Measurements from ENCODE around the gene TRPC6.
A peak's percentile ranks its signal among the peaks of the same experiment; 100 is the strongest.

TRPC6 gene

GRCh38 chr11:101583251-101584128 is at the start of gene TRPC6:
Gene TRPC6, minus strand, starts transcription at chr11:101584007. Its CDS starts 504 bp downstream, at chr11:101583503.
- peak within 1 kb of the TSS; percentile 55 to 57 for H3K4me3 ChIP-seq (ENCODE audit: low read depth in 1 of 2, low read length in 2 of 2)
- peaks cover 0 to 26% of the 10 kb centered on the region in 2 donors for H3K27me3 ChIP-seq (ENCODE audit: control insufficient read depth in 1 of 2, insufficient read depth in 2 of 2, low read length in 2 of 2)
- peak within 1 kb of the TSS; percentile 32 for H3K27ac ChIP-seq (ENCODE audit: low read depth, low read length)
- H3K9ac ChIP-seq (ENCODE audit: low read depth in 1 of 2, low read length in 2 of 2), result peak within 1 kb of the TSS in 1 of 2 donors; percentile 33
- no peaks in the 10 kb centered on the region for H3K4me1 ChIP-seq (ENCODE audit: control insufficient read depth in 1 of 2, insufficient read depth in 2 of 2, low read length in 2 of 2)
- H3K36me3 ChIP-seq (ENCODE audit: control insufficient read depth in 1 of 2, insufficient read depth in 2 of 2, low read length in 2 of 2), result no peaks in the 10 kb centered on the region
- peaks cover 0 to 8% of the 10 kb centered on the region in 2 donors for H3K9me3 ChIP-seq (ENCODE audit: control insufficient read depth in 1 of 2, low read length in 2 of 2)

GRCh38 chr11:101620026-101620425 is 36.2 kb upstream of the TRPC6 start:
- H3K4me1 ChIP-seq (ENCODE audit: control insufficient read depth in 1 of 2, insufficient read depth in 2 of 2, low read length in 2 of 2), result no peaks in the 10 kb centered on the region
- no peaks in the 10 kb centered on the region for H3K27me3 ChIP-seq (ENCODE audit: control insufficient read depth in 1 of 2, insufficient read depth in 2 of 2, low read length in 2 of 2)
- H3K9ac ChIP-seq (ENCODE audit: low read depth in 1 of 2, low read length in 2 of 2), result no peak overlapping the region
- H3K36me3 ChIP-seq (ENCODE audit: control insufficient read depth in 1 of 2, insufficient read depth in 2 of 2, low read length in 2 of 2), result no peaks in the 10 kb centered on the region
- H3K4me3 ChIP-seq (ENCODE audit: low read depth in 1 of 2, low read length in 2 of 2), result no peak overlapping the region
- no peaks in the 10 kb centered on the region for H3K9me3 ChIP-seq (ENCODE audit: control insufficient read depth in 1 of 2, low read length in 2 of 2)
- no peak overlapping the region for H3K27ac ChIP-seq (ENCODE audit: low read depth, low read length)

GRCh38 chr11:101618709-101619108 is 34.9 kb upstream of the TRPC6 start:
- no peak overlapping the region for H3K27ac ChIP-seq (ENCODE audit: low read depth, low read length)
- no peaks in the 10 kb centered on the region for H3K36me3 ChIP-seq (ENCODE audit: control insufficient read depth in 1 of 2, insufficient read depth in 2 of 2, low read length in 2 of 2)

GRCh38 chr11:101617735-101618332 is 34.0 kb upstream of the TRPC6 start:
- Histone ChIP-seq H3K27me3 (ENCODE audit: control insufficient read depth in 1 of 2, insufficient read depth in 2 of 2, low read length in 2 of 2) (no peaks in the 10 kb centered on the region), H3K9ac (ENCODE audit: low read depth in 1 of 2, low read length in 2 of 2) (no peak overlapping the region), H3K36me3 (ENCODE audit: control insufficient read depth in 1 of 2, insufficient read depth in 2 of 2, low read length in 2 of 2) (no peaks in the 10 kb centered on the region), H3K9me3 (ENCODE audit: control insufficient read depth in 1 of 2, low read length in 2 of 2) (no peaks in the 10 kb centered on the region), H3K4me3 (ENCODE audit: low read depth in 1 of 2, low read length in 2 of 2) (no peak overlapping the region), H3K27ac (ENCODE audit: low read depth, low read length) (no peak overlapping the region), H3K4me1 (ENCODE audit: control insufficient read depth in 1 of 2, insufficient read depth in 2 of 2, low read length in 2 of 2) (no peaks in the 10 kb centered on the region)

More at GRCh38 chr11:101618709-101619108, 34.9 kb upstream of the TRPC6 start:
- Histone ChIP-seq H3K9ac (ENCODE audit: low read depth in 1 of 2, low read length in 2 of 2) (no peak overlapping the region), H3K4me3 (ENCODE audit: low read depth in 1 of 2, low read length in 2 of 2) (no peak overlapping the region), H3K4me1 (ENCODE audit: control insufficient read depth in 1 of 2, insufficient read depth in 2 of 2, low read length in 2 of 2) (no peaks in the 10 kb centered on the region), H3K27me3 (ENCODE audit: control insufficient read depth in 1 of 2, insufficient read depth in 2 of 2, low read length in 2 of 2) (no peaks in the 10 kb centered on the region), H3K9me3 (ENCODE audit: control insufficient read depth in 1 of 2, low read length in 2 of 2) (no peaks in the 10 kb centered on the region)

GRCh38 chr11:101612481-101612880 is 28.7 kb upstream of the TRPC6 start:
- H3K4me3 ChIP-seq (ENCODE audit: low read depth in 1 of 2, low read length in 2 of 2), result no peak overlapping the region
- H3K36me3 ChIP-seq (ENCODE audit: control insufficient read depth in 1 of 2, insufficient read depth in 2 of 2, low read length in 2 of 2), result no peaks in the 10 kb centered on the region
- no peaks in the 10 kb centered on the region for H3K4me1 ChIP-seq (ENCODE audit: control insufficient read depth in 1 of 2, insufficient read depth in 2 of 2, low read length in 2 of 2)
- H3K9ac ChIP-seq (ENCODE audit: low read depth in 1 of 2, low read length in 2 of 2), result no peak overlapping the region
- H3K27me3 ChIP-seq (ENCODE audit: control insufficient read depth in 1 of 2, insufficient read depth in 2 of 2, low read length in 2 of 2), result no peaks in the 10 kb centered on the region
- H3K9me3 ChIP-seq (ENCODE audit: control insufficient read depth in 1 of 2, low read length in 2 of 2), result no peaks in the 10 kb centered on the region
- H3K27ac ChIP-seq (ENCODE audit: low read depth, low read length), result no peak overlapping the region

GRCh38 chr11:101600924-101601323 is 17.1 kb upstream of the TRPC6 start:
- no peaks in the 10 kb centered on the region for H3K9me3 ChIP-seq (ENCODE audit: control insufficient read depth in 1 of 2, low read length in 2 of 2)
- no peaks in the 10 kb centered on the region for H3K36me3 ChIP-seq (ENCODE audit: control insufficient read depth in 1 of 2, insufficient read depth in 2 of 2, low read length in 2 of 2)
- no peak overlapping the region for H3K27ac ChIP-seq (ENCODE audit: low read depth, low read length)
- H3K4me1 ChIP-seq (ENCODE audit: control insufficient read depth in 1 of 2, insufficient read depth in 2 of 2, low read length in 2 of 2), result no peaks in the 10 kb centered on the region
- no peak overlapping the region for H3K4me3 ChIP-seq (ENCODE audit: low read depth in 1 of 2, low read length in 2 of 2)
- no peaks in the 10 kb centered on the region for H3K27me3 ChIP-seq (ENCODE audit: control insufficient read depth in 1 of 2, insufficient read depth in 2 of 2, low read length in 2 of 2)
- no peak overlapping the region for H3K9ac ChIP-seq (ENCODE audit: low read depth in 1 of 2, low read length in 2 of 2)

- H3K4me1 ChIP-seq (ENCODE audit: control insufficient read depth in 1 of 2, insufficient read depth in 2 of 2, low read length in 2 of 2), result no peaks in the 10 kb centered on the region
- no peak overlapping the region for H3K27ac ChIP-seq (ENCODE audit: low read depth, low read length)
- no peaks in the 10 kb centered on the region for H3K36me3 ChIP-seq (ENCODE audit: control insufficient read depth in 1 of 2, insufficient read depth in 2 of 2, low read length in 2 of 2)
- H3K9ac ChIP-seq (ENCODE audit: low read depth in 1 of 2, low read length in 2 of 2), result no peak overlapping the region
- H3K4me3 ChIP-seq (ENCODE audit: low read depth in 1 of 2, low read length in 2 of 2), result no peak overlapping the region
- no peaks in the 10 kb centered on the region for H3K9me3 ChIP-seq (ENCODE audit: control insufficient read depth in 1 of 2, low read length in 2 of 2)
- H3K27me3 ChIP-seq (ENCODE audit: control insufficient read depth in 1 of 2, insufficient read depth in 2 of 2, low read length in 2 of 2), result peaks cover 0 to 22% of the 10 kb centered on the region in 2 donors
Measured at GRCh38 chr11:101586965-101587364, 3.2 kb upstream of the TRPC6 start.

GRCh38 chr11:101584655-101585054 is 848 bp upstream of the TRPC6 start:
- Histone ChIP-seq H3K27me3 (ENCODE audit: control insufficient read depth in 1 of 2, insufficient read depth in 2 of 2, low read length in 2 of 2) (peaks cover 0 to 26% of the 10 kb centered on the region in 2 donors), H3K9ac (ENCODE audit: low read depth in 1 of 2, low read length in 2 of 2) (no peak overlapping the region), H3K4me1 (ENCODE audit: control insufficient read depth in 1 of 2, insufficient read depth in 2 of 2, low read length in 2 of 2) (no peaks in the 10 kb centered on the region), H3K4me3 (ENCODE audit: low read depth in 1 of 2, low read length in 2 of 2) (no peak overlapping the region), H3K27ac (ENCODE audit: low read depth, low read length) (no peak overlapping the region), H3K36me3 (ENCODE audit: control insufficient read depth in 1 of 2, insufficient read depth in 2 of 2, low read length in 2 of 2) (no peaks in the 10 kb centered on the region), H3K9me3 (ENCODE audit: control insufficient read depth in 1 of 2, low read length in 2 of 2) (peaks cover 0 to 4% of the 10 kb centered on the region in 2 donors)

- Histone ChIP-seq H3K27ac (ENCODE audit: low read depth, low read length) (peak overlapping the region; percentile 10), H3K27me3 (ENCODE audit: control insufficient read depth in 1 of 2, insufficient read depth in 2 of 2, low read length in 2 of 2) (peaks cover 0 to 26% of the 10 kb centered on the region in 2 donors), H3K36me3 (ENCODE audit: control insufficient read depth in 1 of 2, insufficient read depth in 2 of 2, low read length in 2 of 2) (no peaks in the 10 kb centered on the region), H3K4me1 (ENCODE audit: control insufficient read depth in 1 of 2, insufficient read depth in 2 of 2, low read length in 2 of 2) (no peaks in the 10 kb centered on the region), H3K9ac (ENCODE audit: low read depth in 1 of 2, low read length in 2 of 2) (no peak overlapping the region), H3K4me3 (ENCODE audit: low read depth in 1 of 2, low read length in 2 of 2) (peak overlapping the region in 1 of 2 donors; percentile 57), H3K9me3 (ENCODE audit: control insufficient read depth in 1 of 2, low read length in 2 of 2) (peaks cover 0 to 8% of the 10 kb centered on the region in 2 donors)
Measured at GRCh38 chr11:101584129-101584515, 315 bp upstream of the TRPC6 start.

GRCh38 chr11:101582989-101583250 is 887 bp downstream of the TRPC6 start:
- H3K4me3 ChIP-seq (ENCODE audit: low read depth in 1 of 2, low read length in 2 of 2), result peak overlapping the region; percentile 55 to 57
- H3K9me3 ChIP-seq (ENCODE audit: control insufficient read depth in 1 of 2, low read length in 2 of 2), result peaks cover 0 to 8% of the 10 kb centered on the region in 2 donors
- peak overlapping the region in 1 of 2 donors; percentile 33 for H3K9ac ChIP-seq (ENCODE audit: low read depth in 1 of 2, low read length in 2 of 2)
- H3K27ac ChIP-seq (ENCODE audit: low read depth, low read length), result peak overlapping the region; percentile 32
- H3K4me1 ChIP-seq (ENCODE audit: control insufficient read depth in 1 of 2, insufficient read depth in 2 of 2, low read length in 2 of 2), result no peaks in the 10 kb centered on the region
- H3K27me3 ChIP-seq (ENCODE audit: control insufficient read depth in 1 of 2, insufficient read depth in 2 of 2, low read length in 2 of 2), result peaks cover 0 to 26% of the 10 kb centered on the region in 2 donors
- no peaks in the 10 kb centered on the region for H3K36me3 ChIP-seq (ENCODE audit: control insufficient read depth in 1 of 2, insufficient read depth in 2 of 2, low read length in 2 of 2)

Measured in duodenal mucosa (tissue), 2 donors.